ENCODE results near the gene CYB5D1.

CYB5D1 gene

DNA sequence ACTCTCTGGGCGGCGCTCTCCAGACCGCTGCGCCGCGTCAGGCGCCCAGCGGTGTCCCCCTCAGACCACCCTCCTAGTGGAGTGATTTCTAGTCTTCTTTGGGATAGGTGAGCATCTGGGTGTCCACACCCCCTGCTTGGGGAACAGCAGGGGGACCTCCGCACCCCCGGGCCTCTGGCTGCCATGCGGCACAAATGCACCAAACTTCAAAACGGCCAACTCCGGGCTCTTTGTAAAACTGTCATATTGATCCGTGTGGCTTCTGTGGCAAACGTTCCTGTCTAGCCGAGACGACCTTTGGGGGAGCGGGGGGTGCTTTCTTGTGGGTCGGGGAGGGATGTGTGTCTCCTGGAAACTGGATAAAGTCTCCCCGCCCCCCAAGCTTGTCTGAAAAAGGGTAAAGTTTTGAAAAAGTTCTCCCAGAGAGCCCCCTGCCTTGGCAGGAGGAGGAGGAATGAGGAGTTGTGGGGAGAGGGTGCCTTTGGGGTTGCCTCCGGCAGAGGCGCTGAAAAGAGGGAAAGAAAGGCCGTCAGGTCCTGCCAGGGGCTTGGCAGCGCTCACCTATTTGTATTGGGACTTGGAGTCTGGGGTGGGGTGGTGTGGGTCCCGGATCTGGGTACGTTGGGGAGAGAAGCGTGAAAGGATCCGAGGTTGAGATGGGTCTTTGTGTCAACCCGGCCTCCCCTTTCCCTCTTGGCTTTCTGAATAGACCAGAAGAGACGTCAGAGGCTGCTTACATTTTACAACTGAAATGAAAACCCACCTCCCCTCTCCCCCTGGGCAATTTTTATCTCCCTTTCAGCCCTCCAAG lies 28.6 kb downstream of the CYB5D1 start:
- DNase-seq (ENCODE audit: low read depth): no peak

DNA sequence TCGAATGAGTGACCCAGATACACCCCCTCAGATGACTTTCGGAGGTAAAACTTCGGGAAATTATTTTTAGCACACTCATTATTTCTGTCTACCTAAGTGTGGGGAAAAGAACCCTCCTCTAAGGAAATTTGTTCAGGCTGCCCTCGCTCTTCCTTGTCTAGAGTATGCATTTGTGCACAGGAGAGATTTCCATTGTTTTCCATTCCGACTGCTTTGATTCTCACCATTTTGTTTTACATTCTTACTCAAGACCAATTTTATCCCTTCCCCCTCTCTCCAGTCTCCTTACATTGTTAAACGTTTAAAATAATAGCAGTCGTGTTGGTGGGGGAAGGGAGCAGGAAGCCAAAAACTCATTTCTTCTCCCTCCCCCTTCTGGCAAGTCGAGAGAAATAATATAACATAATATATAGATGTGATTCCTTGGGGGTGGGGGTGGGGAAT lies 29.3 kb downstream of the CYB5D1 start:
- DNase-seq (ENCODE audit: low read depth): no peak

DNA sequence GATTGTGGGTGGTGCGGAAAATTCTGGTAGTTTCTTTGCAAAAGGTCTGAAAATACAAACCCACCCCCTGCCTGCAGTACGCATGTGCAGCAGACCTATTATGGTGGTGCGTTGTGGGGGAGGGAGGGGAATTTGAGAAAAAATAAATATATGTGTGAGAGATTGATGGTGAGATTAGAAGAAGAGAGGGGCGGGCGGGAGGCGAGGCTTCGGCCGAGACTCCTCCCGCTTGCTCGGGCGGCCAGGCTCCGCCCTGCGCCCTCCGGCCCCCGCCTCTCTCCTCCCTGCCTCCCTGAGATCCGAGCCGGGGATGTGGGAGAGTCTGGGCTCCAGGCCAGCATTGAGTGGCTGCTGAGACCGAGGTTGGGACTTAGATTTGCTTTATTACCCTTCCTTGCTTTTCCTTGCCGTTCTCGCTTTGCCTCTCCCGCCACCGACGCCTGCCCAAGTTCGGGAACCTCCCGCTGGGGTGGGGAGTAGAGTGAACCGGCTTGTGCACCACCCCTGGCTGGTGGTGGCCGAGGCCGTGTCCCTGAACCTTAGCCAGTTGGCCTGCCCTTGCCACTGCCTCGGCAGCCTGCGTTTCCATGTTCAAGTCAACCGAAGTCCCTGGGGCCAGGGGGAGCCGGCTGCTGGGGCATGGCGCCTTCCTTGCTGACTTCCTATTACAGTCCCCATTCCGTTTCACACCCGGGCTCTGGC lies 29.8 kb downstream of the CYB5D1 start:
- DNase-seq (ENCODE audit: low read depth): peak; percentile 94

DNA sequence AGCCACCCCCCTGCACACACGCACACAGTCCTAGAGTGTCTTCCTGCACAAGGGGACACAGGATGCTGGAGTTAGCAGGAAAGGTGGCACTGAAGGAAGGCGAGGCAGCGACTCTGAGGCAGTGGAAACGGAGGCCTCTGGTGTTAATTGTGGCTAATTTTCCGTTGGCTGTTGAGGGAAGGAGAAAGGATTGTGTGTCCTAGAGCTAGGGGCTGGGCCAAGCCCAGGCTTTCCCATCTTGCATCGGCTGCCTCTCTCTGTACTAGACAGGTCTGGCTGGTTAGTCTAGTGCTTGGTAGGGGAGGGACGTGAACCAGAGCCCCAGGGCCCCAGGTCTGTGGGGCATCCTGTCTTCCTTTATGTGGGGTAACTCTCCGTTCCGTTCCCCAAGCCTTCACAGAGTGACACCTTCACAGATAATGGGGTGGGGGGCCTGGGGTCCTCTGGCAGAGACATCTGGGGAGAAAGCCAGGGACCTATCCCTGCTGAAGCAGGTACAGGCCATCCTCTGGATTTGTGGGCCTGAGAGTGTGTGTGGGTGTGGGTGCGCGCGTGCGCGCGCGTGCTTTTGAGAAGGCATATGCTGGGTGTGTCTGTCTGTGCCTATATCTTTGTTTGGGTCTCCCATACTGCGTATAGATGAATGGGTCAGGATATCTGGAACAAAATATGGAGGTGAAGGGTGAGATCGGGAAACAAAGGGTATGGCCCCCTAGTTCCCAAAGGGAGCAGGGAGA lies 30.5 kb downstream of the CYB5D1 start, which contains the start of gene CHD3:
CHD3 (plus strand) TSS at position 606 of the 737 bp plus-strand sequence. CDS start 212 bp downstream, outside the sequence.
- no peak for DNase-seq (ENCODE audit: low read depth)

DNA sequence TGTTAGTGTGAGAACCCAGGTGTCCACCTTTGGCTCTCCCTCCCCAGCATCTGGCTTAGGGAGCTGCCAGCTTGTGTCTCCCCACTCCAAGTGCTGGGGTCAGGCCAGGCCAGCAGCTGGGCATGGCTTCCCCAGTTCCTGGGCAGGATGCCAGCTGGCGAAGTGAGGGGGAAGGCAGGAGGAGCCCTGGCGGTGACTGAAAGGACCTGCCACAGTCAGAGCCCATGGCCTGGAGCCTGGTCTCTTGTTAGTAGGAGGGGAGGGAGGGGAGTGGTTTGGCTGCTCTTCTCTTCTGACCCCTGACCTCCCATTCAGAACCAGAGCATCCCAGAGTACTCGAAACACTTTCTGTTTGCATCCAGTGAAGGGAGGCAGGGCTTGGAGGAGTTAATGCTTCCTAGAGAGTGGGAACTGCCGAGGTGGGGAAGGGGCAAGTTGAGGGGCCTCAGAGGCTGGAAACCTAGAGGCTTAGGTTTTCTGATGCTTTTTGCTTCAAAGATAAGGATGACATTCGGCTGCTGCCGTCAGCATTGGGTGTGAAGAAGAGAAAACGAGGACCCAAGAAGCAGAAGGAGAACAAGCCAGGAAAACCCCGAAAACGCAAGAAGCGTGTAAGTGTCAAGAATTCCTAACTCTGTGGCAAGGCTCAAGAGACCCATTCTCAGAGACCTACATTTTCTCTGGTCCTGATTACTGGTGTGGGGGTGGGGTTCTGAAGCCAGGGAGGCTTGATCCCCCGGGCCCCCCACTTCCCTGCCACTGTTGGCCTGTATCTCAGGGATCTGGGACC lies 31.6 kb downstream of the CYB5D1 start:
- DNase-seq (ENCODE audit: low read depth): no peak

DNA sequence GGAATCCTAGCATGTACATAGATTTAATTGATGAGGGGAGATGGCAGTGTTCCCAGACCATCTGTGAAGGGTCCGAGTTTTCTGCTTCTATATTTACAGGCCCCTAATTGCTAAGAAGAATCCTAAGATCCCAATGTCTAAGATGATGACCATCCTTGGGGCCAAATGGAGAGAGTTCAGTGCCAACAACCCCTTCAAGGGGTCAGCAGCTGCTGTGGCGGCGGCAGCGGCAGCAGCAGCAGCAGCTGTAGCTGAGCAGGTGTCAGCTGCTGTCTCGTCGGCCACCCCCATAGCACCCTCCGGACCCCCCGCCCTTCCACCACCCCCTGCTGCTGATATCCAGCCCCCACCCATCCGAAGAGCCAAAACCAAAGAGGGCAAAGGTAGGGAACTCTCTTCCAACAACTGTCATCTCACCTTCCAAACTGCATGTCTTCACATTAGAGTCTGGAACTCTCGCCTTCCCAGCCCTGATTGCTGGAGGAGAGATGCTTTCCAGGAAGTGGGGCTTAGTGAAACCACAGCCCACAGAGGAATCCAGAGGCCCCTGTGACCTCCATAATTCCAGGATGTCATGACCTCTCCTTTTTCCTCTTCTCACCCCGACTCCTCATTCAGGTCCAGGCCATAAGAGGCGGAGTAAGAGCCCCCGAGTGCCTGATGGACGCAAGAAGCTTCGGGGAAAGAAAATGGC lies 35.5 kb downstream of the CYB5D1 start:
- DNase-seq (ENCODE audit: low read depth): no peak

DNA sequence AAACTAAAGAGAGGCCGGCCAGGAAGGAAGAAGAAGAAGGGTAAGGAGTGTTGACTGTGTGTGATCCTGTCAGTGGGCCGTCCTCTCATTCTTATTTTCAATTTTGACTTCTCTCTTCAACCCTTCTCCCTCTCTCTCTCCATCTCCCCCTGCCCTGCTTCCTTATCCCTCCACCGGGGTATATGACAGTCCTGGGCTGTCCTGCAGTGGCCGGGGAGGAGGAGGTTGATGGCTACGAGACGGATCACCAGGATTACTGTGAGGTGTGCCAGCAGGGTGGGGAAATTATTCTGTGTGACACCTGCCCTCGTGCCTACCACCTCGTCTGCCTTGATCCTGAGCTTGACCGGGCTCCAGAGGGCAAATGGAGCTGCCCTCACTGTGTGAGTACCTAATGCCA lies 36.4 kb downstream of the CYB5D1 start:
- DNase-seq (ENCODE audit: low read depth): no peak

DNA sequence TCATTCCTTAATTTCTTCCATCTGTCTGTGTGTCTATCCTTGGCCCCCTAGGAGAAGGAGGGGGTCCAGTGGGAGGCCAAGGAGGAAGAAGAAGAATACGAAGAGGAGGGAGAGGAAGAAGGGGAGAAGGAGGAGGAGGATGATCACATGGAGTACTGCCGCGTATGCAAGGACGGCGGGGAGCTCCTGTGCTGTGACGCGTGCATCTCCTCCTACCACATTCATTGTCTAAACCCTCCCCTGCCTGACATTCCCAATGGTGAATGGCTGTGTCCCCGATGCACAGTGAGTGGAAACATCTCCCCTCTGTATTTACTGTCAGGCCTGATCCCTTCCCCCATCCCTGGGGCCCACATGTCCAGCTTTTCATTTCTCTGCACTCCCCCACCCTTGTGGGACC lies 37.1 kb downstream of the CYB5D1 start:
- DNase-seq (ENCODE audit: low read depth): no peak

DNA sequence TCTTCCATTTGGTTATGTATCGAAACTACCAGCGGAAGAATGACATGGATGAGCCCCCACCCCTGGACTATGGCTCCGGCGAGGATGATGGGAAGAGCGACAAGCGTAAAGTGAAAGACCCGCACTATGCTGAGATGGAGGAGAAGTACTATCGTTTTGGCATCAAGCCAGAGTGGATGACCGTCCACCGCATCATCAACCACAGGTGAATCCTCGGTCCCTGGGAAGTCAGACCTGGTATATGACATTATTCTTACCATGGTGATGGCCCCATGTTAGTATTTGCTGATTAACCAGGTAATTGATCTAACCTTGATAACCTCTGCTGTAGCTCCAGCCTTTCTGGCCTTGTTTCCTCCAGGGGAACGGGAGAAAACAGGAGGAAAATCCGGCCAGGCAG lies 39.3 kb downstream of the CYB5D1 start:
- no peak for DNase-seq (ENCODE audit: low read depth)

DNA sequence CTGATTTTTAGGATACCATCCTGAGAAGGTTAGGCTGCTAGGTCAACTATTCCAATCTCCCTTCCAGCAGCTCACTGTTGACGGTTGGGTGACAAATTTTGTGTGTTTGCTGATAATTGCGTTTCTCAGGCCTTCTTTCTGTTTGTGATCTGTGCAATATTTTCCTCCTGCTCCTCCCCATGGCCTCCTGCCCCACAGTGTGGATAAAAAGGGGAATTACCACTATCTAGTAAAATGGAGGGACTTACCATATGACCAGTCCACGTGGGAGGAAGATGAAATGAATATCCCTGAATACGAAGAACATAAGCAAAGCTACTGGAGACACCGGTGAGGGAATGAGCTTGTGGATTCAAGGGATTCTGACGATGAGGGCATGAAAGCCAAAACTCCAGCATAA lies 40.0 kb downstream of the CYB5D1 start:
- no peak for DNase-seq (ENCODE audit: low read depth)

DNA sequence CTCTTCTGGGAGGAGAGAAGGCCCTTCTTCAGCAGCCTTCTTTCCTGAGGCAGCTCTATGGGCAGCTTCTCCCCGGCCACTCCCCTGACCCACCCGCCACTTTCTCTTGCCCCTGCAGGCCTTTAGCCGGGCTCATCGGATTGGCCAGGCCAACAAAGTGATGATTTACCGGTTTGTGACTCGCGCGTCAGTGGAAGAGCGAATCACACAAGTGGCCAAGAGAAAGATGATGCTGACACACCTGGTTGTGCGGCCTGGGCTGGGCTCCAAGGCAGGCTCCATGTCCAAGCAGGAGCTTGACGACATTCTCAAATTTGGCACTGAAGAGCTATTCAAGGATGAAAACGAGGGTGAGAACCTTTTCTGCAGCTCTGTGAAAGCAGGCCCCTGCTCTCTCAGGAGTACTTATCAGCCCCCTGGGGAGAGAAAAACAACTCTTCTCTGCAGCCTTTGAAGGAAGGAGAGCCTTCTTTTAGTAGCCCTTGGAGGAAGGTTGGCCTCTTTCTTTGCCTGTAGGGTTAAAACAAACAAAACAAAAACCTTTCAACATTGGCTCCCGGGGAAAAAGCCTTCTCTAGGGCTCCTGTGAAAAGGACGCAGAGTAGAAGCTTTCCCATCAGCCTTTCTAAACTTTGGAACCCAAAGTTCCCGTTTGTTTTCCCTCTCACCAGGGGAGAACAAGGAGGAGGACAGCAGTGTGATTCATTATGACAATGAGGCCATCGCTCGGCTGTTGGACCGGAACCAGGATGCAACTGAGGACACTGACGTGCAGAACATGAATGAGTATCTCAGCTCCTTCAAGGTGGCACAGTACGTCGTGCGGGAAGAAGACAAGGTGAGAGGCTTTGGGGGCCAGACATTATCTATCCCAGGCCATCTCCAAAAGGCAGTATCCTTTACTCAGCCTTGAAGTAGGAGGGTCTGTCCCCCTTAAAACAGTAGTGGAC lies 45.6 kb downstream of the CYB5D1 start:
- no peak for DNase-seq (ENCODE audit: low read depth)

DNA sequence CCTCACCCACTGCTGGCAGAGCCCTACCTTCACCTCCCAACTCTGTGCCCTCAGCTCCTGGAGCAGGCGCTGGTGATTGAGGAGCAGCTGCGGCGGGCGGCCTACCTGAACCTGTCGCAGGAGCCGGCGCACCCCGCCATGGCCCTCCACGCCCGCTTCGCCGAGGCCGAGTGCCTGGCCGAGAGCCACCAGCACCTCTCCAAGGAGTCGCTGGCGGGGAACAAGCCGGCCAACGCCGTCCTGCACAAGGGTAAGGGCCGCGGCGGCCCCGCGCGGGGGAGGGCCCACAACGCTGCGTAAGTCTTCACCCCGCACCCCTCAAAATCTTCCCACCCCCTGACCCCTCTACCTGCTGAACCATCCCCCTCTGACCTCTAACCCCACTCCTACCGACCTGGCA lies 51.3 kb downstream of the CYB5D1 start:
- no peak for DNase-seq (ENCODE audit: low read depth)

DNA sequence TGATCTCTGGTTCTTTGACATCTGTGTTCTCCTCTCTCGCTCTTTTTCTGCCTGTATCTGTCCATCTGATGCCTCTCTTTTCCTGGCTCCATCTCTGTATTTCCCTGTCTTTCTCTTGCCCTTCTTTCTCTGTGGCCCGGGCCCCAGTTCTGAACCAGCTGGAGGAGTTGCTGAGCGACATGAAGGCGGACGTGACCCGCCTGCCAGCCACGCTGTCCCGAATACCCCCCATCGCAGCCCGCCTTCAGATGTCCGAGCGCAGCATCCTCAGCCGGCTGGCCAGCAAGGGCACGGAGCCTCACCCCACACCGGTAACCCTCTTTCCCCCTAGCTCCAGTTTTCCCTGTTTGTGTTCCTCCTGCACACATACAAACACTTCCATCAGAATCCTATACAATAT lies 52.5 kb downstream of the CYB5D1 start:
- no peak for DNase-seq (ENCODE audit: low read depth)

DNA sequence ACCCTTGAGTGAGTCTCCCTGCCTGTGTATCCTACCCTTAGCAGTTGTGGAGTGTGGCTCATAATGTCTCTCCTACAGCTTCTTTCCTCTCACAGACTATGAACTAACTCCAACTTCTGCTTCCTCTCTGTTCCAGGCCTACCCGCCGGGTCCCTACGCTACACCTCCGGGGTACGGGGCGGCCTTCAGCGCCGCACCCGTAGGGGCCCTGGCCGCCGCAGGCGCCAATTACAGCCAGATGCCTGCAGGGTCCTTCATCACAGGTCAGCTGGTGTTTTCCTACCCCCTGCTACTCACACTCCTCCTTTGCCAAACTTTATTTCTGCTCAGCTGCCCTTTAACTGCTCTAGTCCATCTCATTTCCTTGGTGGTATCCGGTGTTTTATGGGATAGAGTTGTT lies 52.9 kb downstream of the CYB5D1 start:
- no peak for DNase-seq (ENCODE audit: low read depth)

DNA sequence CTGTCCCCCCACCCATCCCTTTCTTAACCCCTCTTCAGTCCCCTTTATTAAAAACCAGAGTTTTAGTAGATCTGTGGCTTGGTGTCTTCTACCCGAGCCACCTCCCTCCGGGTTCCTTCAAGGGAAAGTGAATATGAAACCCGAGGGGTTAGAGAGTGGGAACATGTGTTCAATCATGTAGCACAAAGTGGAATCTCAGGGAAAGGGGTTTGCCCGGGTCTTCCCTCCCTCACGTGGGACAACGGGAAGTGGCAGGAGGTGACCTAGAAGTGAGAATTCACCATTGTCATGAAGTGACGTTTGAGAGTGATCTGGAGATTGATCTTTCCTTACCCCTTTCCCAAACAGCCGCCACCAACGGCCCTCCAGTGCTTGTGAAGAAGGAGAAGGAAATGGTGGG lies 53.3 kb downstream of the CYB5D1 start:
- DNase-seq (ENCODE audit: low read depth): no peak
